Mucosa of gallbladder (tissue), 1 donor: ENCODE measurements around the gene AP3D1. TPM values are rescaled to one million over a fixed set of nuclear protein-coding genes. Genes with fewer than 3 reads are reported as not detected.
"Not testable (repeated sequence)": the region's sequence is repeated elsewhere in the genome, so short reads cannot be mapped to it uniquely, and the experiment has no call there.

Source experiments
- DNase-seq: peaks from one replicate; pipeline ENCODE4 v3.0.0-alpha.2; 2020; ENCODE audit warnings: low spot score
- total RNA-seq: library from RNA; stranded (reverse); gene quantifications from one replicate; pipeline ENCODE4 v1.2.1, GENCODE V29; 2021
- donor health status: DM: no; HTN: no; CAD: no.

The AP3D1 gene
- total RNA-seq, 1 donor from 2014 or later: 125 TPM

DNA sequence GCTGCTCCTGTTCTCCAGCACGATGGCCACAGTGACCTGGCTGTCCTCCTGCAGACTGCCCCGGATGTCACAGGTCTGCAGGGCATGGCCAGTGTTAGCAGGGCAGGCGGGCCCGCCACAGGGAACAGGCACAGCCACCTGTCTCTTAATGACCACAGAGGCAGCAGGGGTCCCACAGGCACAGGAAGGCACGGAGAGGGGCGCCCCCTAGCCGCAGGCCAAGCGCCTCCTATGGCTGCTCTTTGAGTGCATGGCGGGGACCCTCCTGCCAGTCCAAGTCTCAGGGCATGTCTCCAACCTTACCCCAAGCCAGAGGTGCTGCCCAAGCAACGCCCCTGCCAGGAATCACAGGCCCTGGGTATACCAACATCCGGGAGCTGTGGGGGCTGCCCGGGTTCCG lies 40.5 kb downstream of the AP3D1 start:
- no peak for DNase-seq

DNA sequence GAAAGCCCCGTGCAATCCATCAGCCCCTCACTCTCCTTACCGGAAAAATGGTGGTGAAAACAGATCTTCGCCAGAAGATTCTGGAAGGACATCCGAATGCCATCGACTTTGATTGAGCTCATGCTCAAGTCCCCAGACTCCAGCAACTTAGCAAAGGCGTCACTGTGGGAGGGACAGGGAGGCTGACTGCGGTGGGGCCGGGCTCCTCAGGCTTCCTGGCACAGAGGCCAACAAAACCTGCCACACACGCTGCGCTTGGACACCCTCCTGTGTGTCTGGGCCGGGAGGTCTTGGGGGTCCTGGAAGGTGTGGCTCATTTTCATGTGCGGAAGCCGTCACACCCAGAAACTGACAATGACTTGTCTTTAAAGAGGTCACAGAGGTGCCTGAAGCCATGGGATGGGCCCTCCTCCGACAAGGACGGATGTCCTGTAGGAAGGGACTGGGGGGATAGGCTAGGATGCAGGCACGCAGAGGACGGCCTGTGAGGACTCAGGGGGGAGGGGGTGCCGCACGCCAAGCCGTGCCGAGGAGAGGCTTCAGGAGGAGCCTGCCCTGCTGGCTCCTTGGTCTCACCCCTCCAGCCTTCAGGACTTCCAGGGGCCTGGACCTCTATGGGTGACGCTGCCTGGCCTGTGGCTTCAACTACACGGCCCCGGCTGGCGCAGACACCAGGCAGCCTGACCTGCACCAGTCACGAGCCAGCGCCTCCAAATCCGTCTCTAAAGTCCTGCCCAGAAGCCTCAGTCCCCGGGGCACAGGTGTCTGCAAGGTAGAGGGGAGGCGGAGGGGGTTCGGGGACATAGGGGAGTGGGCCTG lies 42.1 kb downstream of the AP3D1 start:
- DNase-seq: no peak

DNA sequence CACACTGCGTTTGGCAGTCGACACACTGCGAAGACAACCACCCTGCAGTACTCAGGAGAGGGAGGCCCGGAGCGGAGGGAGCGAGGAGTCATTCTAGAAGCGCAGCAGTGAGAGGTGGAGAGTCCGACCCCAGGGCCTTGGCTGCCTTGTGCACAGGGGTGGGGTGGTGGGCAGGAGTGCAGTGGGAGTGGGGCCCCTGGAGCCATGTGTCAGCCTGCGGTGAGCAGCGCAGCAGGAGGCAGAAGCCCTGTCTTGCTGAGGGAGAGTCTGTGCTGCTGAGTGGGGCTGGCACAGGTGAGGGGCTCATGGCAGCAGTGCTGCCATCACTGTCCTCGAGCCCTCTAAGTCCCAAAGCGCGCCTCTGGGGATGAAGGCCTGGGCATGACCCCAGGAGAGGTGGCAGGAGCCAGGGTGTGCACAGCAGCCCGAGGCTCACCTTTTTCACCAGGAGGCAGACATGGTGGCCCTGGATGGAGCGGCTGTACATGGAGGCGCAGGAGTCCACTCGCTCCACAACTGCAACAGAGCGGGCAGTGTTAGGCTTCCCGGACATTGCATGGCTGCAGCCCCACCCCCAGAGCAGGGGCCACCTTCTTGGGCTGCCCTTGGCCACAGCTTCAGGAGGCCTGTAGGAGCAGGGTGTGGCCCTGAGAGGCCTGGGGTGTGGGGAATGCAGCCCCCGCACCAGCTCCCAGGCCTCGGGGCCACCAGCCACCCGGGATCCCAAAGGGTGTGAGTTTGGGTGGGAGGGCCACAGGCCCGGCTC lies 42.9 kb downstream of the AP3D1 start:
- DNase-seq: no peak

DNA sequence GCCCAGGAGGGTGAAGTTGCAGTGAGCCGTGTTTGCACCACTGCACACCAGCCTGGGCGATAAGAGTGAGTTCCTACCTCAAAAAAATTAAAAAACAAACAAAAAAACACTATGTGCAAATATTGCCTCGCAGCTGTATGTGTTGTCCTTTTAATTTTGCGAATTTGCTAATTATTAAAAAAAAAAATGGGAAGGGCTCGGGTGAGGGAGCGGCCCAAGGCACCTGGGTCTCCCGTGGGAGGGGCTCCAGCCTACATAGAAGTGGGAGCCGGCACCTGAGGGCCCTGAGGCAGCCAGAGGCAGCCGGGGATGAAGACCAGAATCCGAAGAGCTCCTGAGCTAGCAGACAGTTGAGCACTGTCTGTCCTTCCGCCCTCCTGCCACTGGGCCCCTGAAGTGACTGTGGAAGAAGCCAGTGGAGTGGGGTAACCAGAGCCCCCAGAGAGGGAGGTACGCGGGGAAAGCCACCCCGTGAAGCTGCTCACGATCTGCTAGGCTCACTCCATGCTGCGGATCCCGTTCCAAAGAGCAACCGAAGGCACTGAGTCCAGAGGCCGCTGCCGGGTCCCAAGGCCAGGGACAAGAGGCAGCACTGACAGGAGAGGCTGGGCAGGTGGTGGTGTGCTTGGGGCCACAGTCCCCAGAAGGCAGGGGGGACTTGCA lies 48.2 kb downstream of the AP3D1 start:
- DNase-seq: no peak

DNA sequence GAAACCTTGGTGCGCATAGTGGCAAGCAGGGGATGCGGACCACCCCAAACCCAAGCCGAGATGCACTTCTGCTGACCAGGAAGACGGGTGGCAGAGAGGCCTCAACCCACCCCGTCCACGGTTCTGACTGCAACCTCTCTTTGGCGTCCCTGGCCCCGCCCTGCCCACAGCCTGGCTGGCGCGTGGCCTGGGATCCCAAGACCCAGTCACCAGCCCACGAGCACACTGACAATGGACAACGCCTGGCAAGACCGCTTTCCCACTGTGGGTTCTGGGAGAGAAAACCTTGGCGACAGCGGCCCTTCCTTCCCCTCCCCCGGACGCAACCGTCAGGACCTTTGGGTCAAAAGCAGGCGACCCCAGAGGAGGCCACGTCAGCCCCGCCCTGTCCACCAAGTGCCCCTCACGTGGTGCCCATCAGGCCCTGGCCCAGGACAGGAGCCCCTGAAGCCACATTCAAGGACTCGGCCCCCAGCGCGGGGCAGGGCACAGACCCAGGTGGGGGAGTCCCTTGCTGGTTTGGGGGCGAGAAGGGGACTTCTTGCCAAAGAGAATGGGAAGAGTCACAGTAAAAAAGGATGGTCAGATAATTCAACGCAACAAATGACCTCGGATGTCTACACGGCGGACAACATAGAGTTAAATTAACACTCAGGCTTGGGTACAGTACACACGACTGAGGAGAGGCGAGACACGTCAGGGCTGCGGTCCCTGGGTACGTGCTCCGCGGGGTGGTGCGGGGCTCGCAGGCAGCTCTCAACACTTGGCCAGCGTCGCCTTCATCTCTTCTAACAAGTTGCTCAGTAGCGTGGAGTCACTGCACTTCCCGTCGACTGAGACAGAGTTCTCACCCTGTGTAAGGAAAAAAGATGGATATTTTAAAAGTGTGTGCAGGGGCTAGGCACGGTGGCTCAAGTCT lies 49.7 kb downstream of the AP3D1 start:
- DNase-seq: no peak

DNA sequence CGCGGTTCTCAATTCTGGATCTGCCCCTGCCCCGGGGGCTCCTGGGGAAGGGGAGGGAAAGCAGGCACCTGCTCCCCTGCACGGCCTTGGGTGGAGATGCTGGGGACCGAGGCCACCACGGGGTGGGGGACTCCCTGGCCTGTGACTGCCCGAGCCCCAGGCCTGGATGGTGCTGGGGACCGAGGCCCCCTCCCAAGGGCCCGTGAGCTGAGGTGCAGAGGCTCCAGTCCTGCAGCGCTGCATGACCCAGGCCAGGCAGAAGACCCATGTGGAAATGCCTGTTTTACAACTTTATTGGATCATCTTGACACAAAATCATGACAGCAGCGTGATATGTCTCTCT lies 50.7 kb downstream of the AP3D1 start:
- DNase-seq: no peak

DNA sequence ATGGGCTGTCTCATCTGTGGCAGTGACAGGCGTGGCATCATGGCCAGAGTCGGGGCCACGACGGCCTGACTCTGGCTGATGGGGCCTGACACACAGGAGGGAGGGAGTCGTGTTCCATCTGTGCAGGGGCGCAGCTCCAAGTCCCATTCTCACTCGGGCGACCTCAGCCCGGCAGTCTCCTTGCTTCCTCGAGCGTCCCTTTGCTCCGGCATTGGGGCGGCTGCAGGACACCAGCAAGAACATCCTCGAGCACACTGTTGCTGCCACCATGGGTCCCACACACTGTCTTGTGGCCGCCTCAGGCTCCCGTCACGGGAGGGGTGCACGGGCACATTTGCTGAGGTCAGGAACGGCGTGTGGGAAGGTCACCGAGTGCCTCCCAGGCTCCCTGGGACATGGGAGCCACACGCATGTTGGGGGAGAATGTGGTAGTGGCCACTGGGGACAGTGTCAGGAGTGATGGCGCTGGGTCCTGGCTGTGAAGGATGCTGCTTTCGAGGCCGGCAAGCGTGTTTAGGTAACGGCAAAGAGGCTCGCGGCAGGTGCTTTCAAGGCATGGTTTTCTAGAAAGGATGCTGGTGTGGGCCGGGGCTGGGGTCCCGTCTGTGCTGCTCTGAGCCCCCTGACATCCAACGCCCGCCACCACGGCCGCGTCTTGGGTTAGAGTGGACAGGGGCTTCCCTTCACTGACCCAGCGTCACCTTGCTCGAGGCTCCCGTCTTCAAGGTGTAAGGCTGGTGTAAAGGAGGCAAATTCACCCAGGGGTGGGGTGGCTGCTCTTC lies 51.2 kb downstream of the AP3D1 start:
- no peak for DNase-seq

DNA sequence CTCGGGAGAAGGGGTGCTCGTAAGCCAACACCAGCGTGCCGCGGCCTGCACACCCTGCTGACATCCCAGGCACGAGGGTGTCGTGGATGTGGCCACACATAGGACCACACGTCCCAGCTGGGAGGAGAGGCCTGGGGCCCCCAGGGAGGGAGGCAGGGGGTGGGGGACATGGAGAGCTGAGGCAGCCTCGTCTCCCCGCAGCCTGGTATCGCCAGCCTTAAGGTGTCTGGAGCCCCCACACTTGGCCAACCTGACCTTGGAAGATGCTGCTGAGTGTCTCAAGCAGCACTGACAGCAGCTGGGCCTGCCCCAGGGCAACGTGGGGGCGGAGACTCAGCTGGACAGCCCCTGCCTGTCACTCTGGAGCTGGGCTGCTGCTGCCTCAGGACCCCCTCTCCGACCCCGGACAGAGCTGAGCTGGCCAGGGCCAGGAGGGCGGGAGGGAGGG lies 52.3 kb downstream of the AP3D1 start:
- no peak for DNase-seq

DNA sequence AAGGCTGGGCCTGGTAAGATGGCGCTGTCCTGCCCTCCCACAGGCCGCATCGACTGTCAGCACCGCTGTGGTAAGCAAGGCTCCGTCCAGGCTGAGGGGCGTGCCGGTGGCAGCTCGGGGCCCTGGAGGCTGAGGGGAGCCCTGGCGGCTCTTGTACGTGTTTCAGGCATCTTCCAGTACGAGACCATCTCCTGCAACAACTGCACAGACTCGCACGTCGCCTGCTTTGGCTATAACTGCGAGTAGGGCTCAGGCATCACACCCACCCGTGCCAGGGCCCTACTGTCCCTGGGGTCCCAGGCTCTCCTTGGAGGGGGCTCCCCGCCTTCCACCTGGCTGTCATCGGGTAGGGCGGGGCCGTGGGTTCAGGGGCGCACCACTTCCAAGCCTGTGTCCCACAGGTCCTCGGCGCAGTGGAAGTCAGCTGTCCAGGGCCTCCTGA lies 53.5 kb downstream of the AP3D1 start:
- DNase-seq: no peak

DNA sequence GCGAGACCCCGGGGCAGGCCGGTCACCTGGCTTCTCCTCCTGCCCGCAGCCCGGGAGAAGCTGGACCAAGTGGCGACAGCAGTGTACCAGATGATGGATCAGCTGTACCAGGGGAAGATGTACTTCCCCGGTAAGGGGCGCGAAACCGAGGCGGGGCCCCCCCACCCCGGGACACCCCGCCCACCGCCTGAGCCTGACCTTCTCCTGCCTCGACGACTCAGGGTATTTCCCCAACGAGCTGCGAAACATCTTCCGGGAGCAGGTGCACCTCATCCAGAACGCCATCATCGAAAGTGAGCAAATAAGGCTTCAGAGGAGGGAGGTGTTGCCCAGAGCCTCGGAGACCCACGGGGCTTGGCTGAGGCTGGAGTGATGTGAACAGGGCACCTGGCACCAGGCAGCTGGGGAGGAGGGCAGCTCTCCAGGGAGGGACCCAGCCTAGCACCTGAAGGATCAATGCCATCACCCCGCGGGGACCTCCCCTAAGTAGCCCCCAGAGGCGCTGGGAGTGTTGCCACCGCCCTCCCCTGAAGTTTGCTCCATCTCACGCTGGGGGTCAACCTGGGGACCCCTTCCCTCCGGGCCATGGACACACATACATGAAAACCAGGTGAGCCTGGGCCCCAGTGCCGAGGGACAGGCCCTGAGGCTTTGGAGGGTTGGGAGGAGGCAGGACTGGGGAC lies 54.0 kb downstream of the AP3D1 start:
- no peak for DNase-seq

DNA sequence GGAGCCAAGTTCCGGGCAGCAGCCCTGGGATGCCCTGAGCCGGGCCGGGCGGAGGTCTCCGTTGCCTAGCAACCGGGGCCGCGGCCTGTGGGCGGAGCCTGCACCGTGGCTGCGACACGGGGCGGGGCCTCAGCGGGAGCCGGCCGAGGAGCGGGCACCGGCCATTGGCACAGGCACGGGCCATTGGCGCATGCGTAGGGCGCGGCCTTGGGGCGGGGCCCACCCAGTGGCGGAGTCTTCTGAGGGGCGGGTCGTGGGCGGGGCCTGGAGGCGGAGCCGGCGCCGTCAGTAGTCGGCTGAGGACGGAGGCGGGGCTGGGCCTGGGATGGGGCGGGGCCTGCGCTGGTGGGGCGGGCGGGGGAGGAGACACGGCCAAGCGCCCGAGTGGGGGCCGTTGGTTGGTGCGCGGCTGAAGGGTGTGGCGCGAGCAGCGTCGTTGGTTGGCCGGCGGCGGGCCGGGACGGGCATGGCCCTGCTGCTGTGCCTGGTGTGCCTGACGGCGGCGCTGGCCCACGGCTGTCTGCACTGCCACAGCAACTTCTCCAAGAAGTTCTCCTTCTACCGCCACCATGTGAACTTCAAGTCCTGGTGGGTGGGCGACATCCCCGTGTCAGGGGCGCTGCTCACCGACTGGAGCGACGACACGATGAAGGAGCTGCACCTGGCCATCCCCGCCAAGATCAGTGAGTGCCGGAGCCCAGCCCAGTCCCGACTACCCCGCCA lies 54.7 kb downstream of the AP3D1 start, which contains the start of gene IZUMO4:
Gene IZUMO4 (plus strand): TSS at position 436 of the 723 bp plus-strand sequence. CDS start 31 bp downstream, at position 467.
- DNase-seq: peak; percentile 99

DNA sequence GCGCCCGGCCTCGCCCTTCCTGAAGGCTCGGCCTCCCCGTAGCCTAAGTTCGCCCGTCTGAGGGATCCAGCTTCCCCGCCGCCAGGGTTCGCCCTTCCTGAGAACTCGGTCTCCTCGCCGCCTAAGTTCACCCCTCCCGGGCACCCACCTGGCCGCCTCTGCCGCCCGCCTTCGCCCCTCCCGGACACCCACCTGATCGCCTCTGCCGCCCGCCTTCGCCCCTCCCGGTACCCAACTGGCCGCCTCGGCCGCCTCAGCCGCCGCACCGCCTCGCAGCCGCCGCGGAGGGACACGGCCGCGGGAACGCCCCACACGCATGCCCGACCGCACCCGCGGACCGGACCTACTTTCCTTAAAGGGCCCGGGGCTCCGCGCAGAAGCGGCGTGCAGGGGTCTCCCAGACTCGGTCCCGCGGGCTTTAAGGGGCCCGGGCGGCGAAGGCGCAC lies 55.3 kb downstream of the AP3D1 start, which contains the start of gene MOB3A:
Gene MOB3A (minus strand): TSS at position 293 of the 446 bp plus-strand sequence. CDS start 17,766 bp downstream, outside the sequence.
- DNase-seq: peak; percentile 91

DNA sequence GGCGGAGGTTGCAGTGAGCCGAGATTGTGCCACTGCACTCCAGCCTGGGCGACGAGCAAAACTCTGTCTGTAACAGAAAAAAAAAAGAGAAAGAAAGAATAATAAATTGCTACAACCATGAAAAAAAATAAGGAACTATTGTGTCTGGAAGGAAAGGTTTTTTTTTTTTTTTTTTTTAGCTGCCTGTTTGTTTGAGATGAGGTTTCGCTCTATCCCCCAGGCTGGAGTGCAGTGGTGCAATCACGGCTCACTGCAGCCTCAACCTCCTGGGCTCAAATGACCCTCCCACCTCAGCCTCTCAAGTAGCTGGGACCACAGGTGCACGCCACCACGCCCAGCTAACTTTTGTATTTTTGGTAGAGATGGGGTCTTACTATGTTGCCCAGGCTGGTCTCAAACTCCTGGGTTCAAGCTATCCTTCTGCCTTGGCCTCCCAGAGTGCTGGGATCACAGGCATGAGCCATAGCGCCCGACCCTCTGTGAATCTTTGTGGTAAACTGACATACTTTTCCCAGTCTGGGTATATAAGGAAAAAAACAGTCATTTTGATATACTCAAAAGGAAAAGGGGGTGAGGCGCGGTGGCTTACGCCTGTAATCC lies 59.3 kb downstream of the AP3D1 start:
- DNase-seq: not testable (repeated sequence)

DNA sequence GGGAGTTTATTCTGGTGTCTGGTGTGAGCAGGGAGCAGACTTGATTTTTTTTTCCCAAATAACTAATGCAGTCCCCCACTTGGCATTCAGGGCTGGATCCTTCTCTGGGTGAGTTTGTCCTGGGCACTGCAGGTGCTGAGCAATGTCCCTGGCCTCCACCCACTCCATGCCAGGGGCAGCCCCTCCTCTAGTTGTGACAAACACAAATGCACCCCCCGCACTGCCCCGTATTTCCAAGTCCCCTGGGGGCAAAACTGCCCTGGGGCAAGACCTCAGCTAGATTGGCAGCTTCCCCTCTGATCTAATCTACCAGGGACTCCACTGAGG lies 61.7 kb downstream of the AP3D1 start:
- no peak for DNase-seq

DNA sequence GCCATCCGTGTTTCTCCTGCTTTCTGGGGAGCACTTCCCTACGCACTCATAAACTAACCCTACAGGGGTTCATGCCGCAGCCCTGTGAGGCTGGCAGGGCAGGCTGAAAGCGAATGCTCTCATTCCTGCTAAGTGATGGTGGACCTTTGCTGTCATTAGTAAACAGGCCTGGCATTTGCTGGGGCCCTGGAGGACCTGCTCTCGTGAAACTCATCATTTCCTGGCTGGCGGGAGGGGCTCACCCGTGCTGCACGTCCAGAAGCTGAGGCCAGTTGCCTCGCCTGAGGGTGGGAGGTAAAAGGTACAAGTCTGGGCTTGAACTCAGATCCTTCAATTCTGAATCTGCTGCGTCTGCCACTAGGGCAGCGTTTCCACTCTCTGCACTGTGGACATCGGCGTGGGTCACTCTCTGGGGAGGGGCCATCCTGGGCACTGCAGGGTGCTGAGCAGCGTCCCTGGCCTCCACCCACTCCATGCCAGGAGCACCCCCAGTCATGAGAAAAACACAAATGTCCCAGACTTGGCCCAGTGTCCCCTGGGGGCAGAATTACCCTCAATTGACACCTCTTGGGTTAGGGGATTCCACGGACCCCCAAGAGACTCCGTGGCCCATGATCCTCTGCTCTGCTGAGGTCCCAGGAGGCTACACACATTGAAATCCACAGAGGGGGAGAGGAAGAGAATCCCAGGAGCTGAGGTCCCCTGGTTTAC lies 62.2 kb downstream of the AP3D1 start:
- no peak for DNase-seq

DNA sequence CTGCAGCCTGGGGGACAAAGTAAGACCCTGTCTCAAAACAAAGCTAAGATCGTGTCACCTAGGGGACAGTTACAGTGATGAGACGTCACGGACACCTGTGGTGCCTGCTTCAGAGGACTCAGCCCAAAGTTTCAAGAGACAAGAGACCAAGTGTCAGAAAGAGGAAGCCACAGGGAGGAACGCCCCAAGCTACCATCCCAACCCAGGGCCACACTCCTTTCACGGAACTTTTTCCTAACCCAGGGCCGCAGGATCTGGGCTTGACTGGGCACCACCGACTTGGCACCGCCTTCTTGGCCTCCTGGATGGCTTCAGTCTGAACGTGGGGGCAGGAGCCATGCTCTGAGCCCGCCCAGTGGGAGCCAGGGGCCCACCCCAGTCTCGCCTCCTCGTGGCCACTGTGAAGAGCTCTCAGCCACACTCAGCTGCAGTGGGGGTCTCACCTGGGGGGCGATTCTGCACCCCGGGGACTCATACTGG lies 63.7 kb downstream of the AP3D1 start:
- no peak for DNase-seq

DNA sequence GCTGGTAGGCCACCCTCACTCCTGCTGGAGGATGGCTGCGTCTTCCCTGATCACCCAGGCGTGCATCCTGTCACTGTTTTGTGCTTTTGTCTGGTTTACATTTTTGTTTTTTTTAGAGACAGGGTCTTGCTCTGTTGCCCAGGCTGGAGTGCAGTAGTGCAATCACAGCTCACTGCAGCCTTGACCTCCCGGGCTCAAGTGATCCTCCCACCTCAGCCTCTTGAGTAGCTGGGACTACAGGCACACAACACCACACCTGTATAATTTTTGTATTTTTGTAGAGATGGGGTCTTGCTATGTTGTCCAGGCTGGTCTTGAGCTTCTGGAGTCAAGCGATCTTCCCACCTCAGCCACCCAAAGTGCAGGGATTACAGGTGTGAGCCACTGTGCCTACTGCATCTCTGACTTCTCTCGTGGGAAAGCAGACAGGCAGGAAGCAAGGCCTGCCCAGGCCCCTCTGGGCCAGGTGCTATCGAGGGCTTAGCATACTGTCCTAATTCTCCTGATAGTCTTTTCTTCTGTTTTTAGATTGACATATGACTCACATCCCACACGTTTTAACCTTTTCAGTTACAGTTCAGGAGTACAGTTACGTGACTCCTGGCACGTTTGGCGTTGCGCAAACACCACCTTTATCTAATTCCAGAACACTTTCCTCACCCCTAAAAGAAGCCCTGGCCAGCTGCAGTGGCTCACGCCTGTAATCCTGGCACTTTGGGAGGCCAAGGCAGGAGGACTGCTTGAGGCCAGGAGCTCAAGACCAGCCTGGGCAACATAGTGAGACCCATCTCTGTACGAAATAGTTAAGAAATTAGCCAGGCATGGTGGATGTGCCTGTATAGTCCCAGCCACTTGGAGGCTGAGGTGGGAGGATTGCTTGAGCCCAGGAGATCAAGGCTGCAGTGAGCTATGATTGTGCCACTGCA lies 64.4 kb downstream of the AP3D1 start:
- not testable (repeated sequence) for DNase-seq
